ENCODE measurements around the gene AAK1. TPM values are rescaled to one million over a fixed set of nuclear protein-coding genes. Genes with fewer than 3 reads are reported as not detected.

The AAK1 gene
- polyA plus RNA-seq, 3 donors, result 9.8 to 18.9 (median 10.8) TPM

DNA sequence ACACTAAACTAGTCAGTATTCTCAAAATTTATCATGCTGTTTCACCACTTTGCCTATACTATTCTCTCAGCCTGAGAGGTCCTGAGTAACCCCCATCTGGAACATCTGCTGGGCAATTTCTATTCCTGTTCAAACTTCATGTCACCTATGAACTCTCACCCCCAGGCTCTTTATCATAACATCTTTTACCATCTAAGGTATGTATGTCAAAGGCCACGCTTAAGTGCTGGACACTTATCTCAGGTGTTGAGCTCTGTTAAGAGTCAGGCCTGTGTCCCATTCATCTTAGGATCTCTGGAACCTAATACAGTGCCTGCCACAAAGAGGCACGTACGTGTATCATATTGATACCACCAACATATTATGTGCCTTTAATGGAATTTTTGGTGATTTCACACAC lies 4.9 kb downstream of the AAK1 start:
- Histone ChIP-seq H3K4me1 (ENCODE audit: control insufficient read depth in 1 of 2, insufficient read depth in 2 of 2, low read length in 2 of 2) (peaks cover 43 to 48% of the 10 kb centered on the region in 2 donors), H2AFZ (ENCODE audit: insufficient read depth, low read depth, low read length, poor library complexity, severe bottlenecking) (no peak overlapping the region), H4K20me1 (ENCODE audit: insufficient read depth, low read length) (peaks cover 80% of the 10 kb centered on the region), H3K9ac (ENCODE audit: insufficient read depth, low read length, poor library complexity, severe bottlenecking) (no peak overlapping the region), H3K9me3 (replicated peaks in 1 of 2; ENCODE audit: control insufficient read depth in 1 of 2, insufficient read depth in 1 of 2, low read length in 2 of 2) (no peaks in the 10 kb centered on the region), H3K27ac (ENCODE audit: low read depth in 1 of 2, low read length in 2 of 2) (no peak overlapping the region), H3K79me2 (ENCODE audit: insufficient read depth, low read length) (peaks cover 98% of the 10 kb centered on the region), H3K27me3 (ENCODE audit: control insufficient read depth in 2 of 2, insufficient read depth in 2 of 2, low read length in 2 of 2) (no peaks in the 10 kb centered on the region), H3K4me2 (replicated peaks; ENCODE audit: extremely low read depth, low read length, poor library complexity, severe bottlenecking) (no peak overlapping the region), H3K4me3 (replicated peaks in 1 of 3; ENCODE audit: low read depth in 2 of 3, low read length in 3 of 3) (no peak overlapping the region), H3K36me3 (replicated peaks in 1 of 2; ENCODE audit: control insufficient read depth in 1 of 2, insufficient read depth in 2 of 2, low read length in 2 of 2) (peaks cover 9 to 20% of the 10 kb centered on the region in 2 donors)
- Mint-ChIP-seq H3K9me3 (no peaks in the 10 kb centered on the region), H3K27ac (no peak overlapping the region), H3K36me3 (peaks cover 31 to 34% of the 10 kb centered on the region in 2 donors), H3K27me3 (ENCODE audit: low read depth in 3 of 3) (peaks cover 0 to 2% (median 0%) of the 10 kb centered on the region in 3 donors), H3K4me3 (no peak overlapping the region), H3K4me1 (peaks cover 60% of the 10 kb centered on the region)
- TF ChIP-seq, protein P1, sequence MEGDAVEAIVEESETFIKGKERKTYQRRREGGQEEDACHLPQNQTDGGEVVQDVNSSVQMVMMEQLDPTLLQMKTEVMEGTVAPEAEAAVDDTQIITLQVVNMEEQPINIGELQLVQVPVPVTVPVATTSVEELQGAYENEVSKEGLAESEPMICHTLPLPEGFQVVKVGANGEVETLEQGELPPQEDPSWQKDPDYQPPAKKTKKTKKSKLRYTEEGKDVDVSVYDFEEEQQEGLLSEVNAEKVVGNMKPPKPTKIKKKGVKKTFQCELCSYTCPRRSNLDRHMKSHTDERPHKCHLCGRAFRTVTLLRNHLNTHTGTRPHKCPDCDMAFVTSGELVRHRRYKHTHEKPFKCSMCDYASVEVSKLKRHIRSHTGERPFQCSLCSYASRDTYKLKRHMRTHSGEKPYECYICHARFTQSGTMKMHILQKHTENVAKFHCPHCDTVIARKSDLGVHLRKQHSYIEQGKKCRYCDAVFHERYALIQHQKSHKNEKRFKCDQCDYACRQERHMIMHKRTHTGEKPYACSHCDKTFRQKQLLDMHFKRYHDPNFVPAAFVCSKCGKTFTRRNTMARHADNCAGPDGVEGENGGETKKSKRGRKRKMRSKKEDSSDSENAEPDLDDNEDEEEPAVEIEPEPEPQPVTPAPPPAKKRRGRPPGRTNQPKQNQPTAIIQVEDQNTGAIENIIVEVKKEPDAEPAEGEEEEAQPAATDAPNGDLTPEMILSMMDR (IDR thresholded peaks at IDR 0.05), result no peak
- DNase-seq, result no peak
- WGBS (ENCODE audit: insufficient coverage), result no CpG with 5 or more reads among the region's 3 CpGs
- intact Hi-C loops (cut with micrococcal nuclease), result no loop called here

- Histone ChIP-seq H3K9me3 (replicated peaks in 1 of 2; ENCODE audit: control insufficient read depth in 1 of 2, insufficient read depth in 1 of 2, low read length in 2 of 2) (no peaks in the 10 kb centered on the region), H3K36me3 (replicated peaks in 1 of 2; ENCODE audit: control insufficient read depth in 1 of 2, insufficient read depth in 2 of 2, low read length in 2 of 2) (peaks cover 9 to 20% of the 10 kb centered on the region in 2 donors), H3K4me3 (replicated peaks in 1 of 3; ENCODE audit: low read depth in 2 of 3, low read length in 3 of 3) (no peak overlapping the region), H3K27me3 (ENCODE audit: control insufficient read depth in 2 of 2, insufficient read depth in 2 of 2, low read length in 2 of 2) (no peaks in the 10 kb centered on the region), H2AFZ (ENCODE audit: insufficient read depth, low read depth, low read length, poor library complexity, severe bottlenecking) (no peak overlapping the region), H3K4me2 (replicated peaks; ENCODE audit: extremely low read depth, low read length, poor library complexity, severe bottlenecking) (no peak overlapping the region), H4K20me1 (ENCODE audit: insufficient read depth, low read length) (peaks cover 86% of the 10 kb centered on the region), H3K79me2 (ENCODE audit: insufficient read depth, low read length) (peaks cover 100% of the 10 kb centered on the region), H3K9ac (ENCODE audit: insufficient read depth, low read length, poor library complexity, severe bottlenecking) (no peak overlapping the region), H3K27ac (ENCODE audit: low read depth in 1 of 2, low read length in 2 of 2) (no peak overlapping the region), H3K4me1 (ENCODE audit: control insufficient read depth in 1 of 2, insufficient read depth in 2 of 2, low read length in 2 of 2) (peaks cover 44 to 50% of the 10 kb centered on the region in 2 donors)
- Mint-ChIP-seq H3K4me1 (peaks cover 62% of the 10 kb centered on the region), H3K9me3 (no peaks in the 10 kb centered on the region), H3K36me3 (peaks cover 31 to 34% of the 10 kb centered on the region in 2 donors), H3K27ac (peak overlapping the region in 1 of 7 donors; percentile 1), H3K4me3 (no peak overlapping the region), H3K27me3 (ENCODE audit: low read depth in 3 of 3) (peaks cover 0 to 2% (median 0%) of the 10 kb centered on the region in 3 donors)
- 100% methylated on average over 1 of the region's 3 CpGs for WGBS (ENCODE audit: insufficient coverage)
- TF ChIP-seq, protein P1 (IDR thresholded peaks at IDR 0.05), result no peak
- intact Hi-C loops (cut with micrococcal nuclease), result no loop called here
- DNase-seq, result no peak
These were observed 5.6 kb downstream of the AAK1 start for GRCh38 chr2:69637923-69638322.

All from CD14-positive monocyte (primary cell).